ENCODE data around the gene TST. TPM values are rescaled to one million over a fixed set of nuclear protein-coding genes. Genes with fewer than 3 reads are reported as not detected.
"Not testable (repeated sequence)": the region's sequence is repeated elsewhere in the genome, so short reads cannot be mapped to it uniquely, and the experiment has no call there.

TST gene
- total RNA-seq, 1 donor from 2014 or later, result 10.4 TPM

DNA sequence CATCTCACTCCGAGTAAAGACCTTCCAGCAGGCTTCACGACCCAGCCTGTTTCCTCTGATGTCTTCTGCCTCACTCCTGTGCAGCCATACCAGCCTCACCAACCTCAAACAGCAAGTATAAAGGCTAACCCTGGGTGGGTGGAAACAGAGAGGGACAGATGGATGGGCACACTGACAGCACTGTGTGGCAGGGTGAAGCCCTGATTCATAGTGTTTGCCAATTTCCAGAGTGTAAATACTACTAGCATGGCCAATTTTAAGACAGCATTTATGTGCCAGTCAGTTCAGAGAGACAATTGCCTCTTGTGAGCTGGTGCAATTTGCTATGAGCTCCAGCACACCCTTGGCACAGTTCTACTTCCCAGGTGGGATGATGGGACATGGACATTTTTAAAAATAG, 21.5 kb downstream of the TST start:
- H3K4me1 Mint-ChIP-seq (ENCODE audit: low read depth, unreplicated experiment), result no peaks in the 10 kb centered on the region
- H3K27me3 Mint-ChIP-seq (ENCODE audit: unreplicated experiment), result peaks cover 6% of the 10 kb centered on the region
- DNase-seq, result no peak
- TF ChIP-seq, protein P1, sequence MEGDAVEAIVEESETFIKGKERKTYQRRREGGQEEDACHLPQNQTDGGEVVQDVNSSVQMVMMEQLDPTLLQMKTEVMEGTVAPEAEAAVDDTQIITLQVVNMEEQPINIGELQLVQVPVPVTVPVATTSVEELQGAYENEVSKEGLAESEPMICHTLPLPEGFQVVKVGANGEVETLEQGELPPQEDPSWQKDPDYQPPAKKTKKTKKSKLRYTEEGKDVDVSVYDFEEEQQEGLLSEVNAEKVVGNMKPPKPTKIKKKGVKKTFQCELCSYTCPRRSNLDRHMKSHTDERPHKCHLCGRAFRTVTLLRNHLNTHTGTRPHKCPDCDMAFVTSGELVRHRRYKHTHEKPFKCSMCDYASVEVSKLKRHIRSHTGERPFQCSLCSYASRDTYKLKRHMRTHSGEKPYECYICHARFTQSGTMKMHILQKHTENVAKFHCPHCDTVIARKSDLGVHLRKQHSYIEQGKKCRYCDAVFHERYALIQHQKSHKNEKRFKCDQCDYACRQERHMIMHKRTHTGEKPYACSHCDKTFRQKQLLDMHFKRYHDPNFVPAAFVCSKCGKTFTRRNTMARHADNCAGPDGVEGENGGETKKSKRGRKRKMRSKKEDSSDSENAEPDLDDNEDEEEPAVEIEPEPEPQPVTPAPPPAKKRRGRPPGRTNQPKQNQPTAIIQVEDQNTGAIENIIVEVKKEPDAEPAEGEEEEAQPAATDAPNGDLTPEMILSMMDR (IDR thresholded peaks at IDR 0.05; ENCODE audit: partially characterized antibody, unreplicated experiment), result no peak
- no peak overlapping the region for H3K27ac Mint-ChIP-seq (ENCODE audit: unreplicated experiment)
- H3K4me3 Mint-ChIP-seq (ENCODE audit: unreplicated experiment), result no peak overlapping the region
- H3K36me3 Mint-ChIP-seq (ENCODE audit: unreplicated experiment), result no peaks in the 10 kb centered on the region
- H3K9me3 Mint-ChIP-seq (ENCODE audit: unreplicated experiment), result no peaks in the 10 kb centered on the region

DNA sequence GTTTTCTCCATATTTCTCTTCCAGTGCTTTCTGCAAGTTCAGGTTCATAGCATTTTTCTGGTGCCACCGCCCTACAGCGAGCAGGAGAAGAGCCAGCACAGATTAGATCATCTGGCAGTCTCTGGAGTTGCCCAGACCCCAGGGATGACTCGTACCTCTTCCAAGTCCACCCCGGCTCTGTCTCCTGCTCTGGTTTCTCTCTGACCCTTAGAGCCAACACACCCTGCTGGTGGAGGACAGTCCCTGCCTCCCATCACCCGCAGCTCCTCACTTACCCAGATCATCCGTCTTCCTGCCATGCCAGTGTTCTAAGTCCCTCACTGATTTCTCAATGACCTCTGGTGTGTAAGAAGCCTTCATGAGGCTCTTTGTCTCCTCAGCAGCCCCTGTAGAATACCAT, 28.0 kb downstream of the TST start:
- H3K9me3 Mint-ChIP-seq (ENCODE audit: unreplicated experiment), result peaks cover 1% of the 10 kb centered on the region

DNA sequence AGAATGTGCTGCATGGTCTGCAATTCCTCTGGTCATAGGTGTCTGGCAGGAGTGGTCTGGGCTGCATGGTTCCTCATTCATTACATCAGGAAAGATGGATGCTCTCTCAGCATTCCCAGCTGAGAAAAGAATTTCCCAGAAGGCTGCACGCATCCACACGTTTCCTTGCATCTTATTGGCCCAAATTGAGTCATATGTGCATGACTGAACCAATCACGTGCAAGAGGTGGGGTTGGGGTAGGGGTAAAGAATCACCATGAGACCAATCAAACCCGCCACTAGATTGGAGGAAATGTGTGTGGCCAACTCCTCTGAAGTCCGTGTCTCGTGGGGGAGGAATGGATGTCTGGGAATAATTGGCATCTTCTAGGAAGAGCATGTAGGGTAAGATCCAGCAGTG, 28.8 kb downstream of the TST start:
- TF ChIP-seq, protein P1 (IDR thresholded peaks at IDR 0.05; ENCODE audit: partially characterized antibody, unreplicated experiment), result no peak
- no peaks in the 10 kb centered on the region for H3K4me1 Mint-ChIP-seq (ENCODE audit: low read depth, unreplicated experiment)
- H3K27me3 Mint-ChIP-seq (ENCODE audit: unreplicated experiment), result peaks cover 4% of the 10 kb centered on the region
- DNase-seq, result no peak
- peaks cover 10% of the 10 kb centered on the region for H3K36me3 Mint-ChIP-seq (ENCODE audit: unreplicated experiment)
- H3K9me3 Mint-ChIP-seq (ENCODE audit: unreplicated experiment), result peaks cover 6% of the 10 kb centered on the region
- no peak overlapping the region for H3K4me3 Mint-ChIP-seq (ENCODE audit: unreplicated experiment)
- no peak overlapping the region for H3K27ac Mint-ChIP-seq (ENCODE audit: unreplicated experiment)

More for the DNA sequence above, 28.0 kb downstream of the TST start:
- no peak overlapping the region for H3K27ac Mint-ChIP-seq (ENCODE audit: unreplicated experiment)
- H3K36me3 Mint-ChIP-seq (ENCODE audit: unreplicated experiment), result peaks cover 3% of the 10 kb centered on the region
- H3K4me1 Mint-ChIP-seq (ENCODE audit: low read depth, unreplicated experiment), result no peaks in the 10 kb centered on the region
- H3K4me3 Mint-ChIP-seq (ENCODE audit: unreplicated experiment), result no peak overlapping the region
- DNase-seq, result no peak
- TF ChIP-seq, protein P1 (IDR thresholded peaks at IDR 0.05; ENCODE audit: partially characterized antibody, unreplicated experiment), result no peak
- peaks cover 4% of the 10 kb centered on the region for H3K27me3 Mint-ChIP-seq (ENCODE audit: unreplicated experiment)

DNA sequence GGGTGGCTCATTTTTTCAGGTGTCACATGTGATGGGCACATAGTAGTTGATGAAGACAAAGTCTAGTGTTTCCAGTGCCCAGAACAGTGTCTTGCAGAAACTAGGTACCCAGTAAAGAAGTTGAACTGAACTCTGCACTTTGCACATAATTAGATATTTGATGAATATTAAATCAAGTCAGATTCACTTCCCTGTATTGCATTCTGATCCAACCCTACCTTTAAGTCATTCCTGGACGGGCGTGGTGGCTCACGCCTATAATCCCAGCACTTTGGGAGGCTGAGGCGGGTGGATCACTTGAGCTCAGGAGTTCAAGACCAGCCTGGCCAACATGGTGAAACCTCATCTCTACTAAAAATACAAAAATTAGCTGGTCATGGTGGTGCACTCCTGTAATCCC, 30.2 kb downstream of the TST start:
- not testable (repeated sequence) for H3K4me3 Mint-ChIP-seq (ENCODE audit: unreplicated experiment); DNase-seq; H3K27ac Mint-ChIP-seq (ENCODE audit: unreplicated experiment); H3K9me3 Mint-ChIP-seq (ENCODE audit: unreplicated experiment); H3K4me1 Mint-ChIP-seq (ENCODE audit: low read depth, unreplicated experiment); H3K27me3 Mint-ChIP-seq (ENCODE audit: unreplicated experiment)
- peaks cover 13% of the 10 kb centered on the region for H3K36me3 Mint-ChIP-seq (ENCODE audit: unreplicated experiment)

DNA sequence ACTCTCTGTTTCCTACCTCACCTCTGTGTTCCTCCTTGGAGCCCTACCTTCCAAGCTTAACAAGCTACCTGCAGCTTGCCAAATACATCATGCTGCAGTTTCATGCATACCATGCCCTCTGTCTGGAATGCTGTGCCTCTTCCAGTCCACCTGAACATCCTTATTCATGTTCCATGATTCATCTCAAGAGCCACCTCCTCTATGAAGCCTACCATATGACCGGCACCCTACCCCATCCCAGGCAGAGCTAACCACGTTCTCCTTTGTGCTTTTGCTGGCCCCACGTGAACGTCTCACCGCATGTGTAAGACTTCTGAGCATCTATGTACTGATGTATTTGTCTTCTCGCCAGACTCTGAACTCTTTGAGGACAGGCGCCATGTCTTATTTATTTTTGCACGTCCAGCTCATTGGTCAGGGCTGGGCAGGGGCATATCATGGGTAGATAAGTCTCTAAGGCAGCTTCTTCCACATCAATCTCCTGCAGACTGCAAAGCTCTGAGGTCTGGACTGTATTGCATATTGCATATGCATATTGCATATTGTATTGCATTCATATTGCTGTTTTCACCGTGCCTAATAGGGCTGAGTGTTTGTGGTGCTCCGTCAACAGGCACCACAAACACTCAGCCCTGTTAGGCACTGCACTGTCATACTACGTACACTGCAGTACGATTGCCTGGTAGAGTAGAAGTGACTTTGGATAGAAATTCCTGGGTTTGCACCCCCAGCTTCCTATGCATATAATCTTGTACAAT, 31.0 kb downstream of the TST start:
- H3K27ac Mint-ChIP-seq (ENCODE audit: unreplicated experiment), result no peak overlapping the region
- no peaks in the 10 kb centered on the region for H3K4me1 Mint-ChIP-seq (ENCODE audit: low read depth, unreplicated experiment)
- TF ChIP-seq, protein P1 (IDR thresholded peaks at IDR 0.05; ENCODE audit: partially characterized antibody, unreplicated experiment), result no peak
- peaks cover 8% of the 10 kb centered on the region for H3K9me3 Mint-ChIP-seq (ENCODE audit: unreplicated experiment)
- H3K27me3 Mint-ChIP-seq (ENCODE audit: unreplicated experiment), result no peaks in the 10 kb centered on the region
- no peak overlapping the region for H3K4me3 Mint-ChIP-seq (ENCODE audit: unreplicated experiment)
- DNase-seq, result no peak
- peaks cover 13% of the 10 kb centered on the region for H3K36me3 Mint-ChIP-seq (ENCODE audit: unreplicated experiment)
